DOHH2 (cell line): ENCODE data around the gene EIF5A2.

ENCODE experiments used
- H3F3A ChIP-seq: fragments of 200-600 bp; sonication (generic), shearing (Covaris generic); 2 replicates; pipeline ENCODE4 v1.6.0; 2016; ENCODE audit warnings: antibody characterized with exemption, mild to moderate bottlenecking; ENCODE audit not compliant: control insufficient read depth, insufficient read depth
- H3K27ac ChIP-seq: fragments of 200-600 bp; sonication (generic); 2 replicates; pipeline ENCODE4 v1.5.1; 2014; ENCODE audit warnings: low read depth, mild to moderate bottlenecking, low read length, moderate library complexity
- H3K27me3 ChIP-seq: fragments of 200-600 bp; sonication (generic); 2 replicates; pipeline ENCODE4 v1.6.1; 2014; ENCODE audit warnings: mild to moderate bottlenecking, low read length, mixed read lengths; ENCODE audit not compliant: control insufficient read depth
- H3K36me3 ChIP-seq: fragments of 200-600 bp; sonication (generic); 2 replicates; pipeline ENCODE4 v1.6.1; 2014; ENCODE audit warnings: mild to moderate bottlenecking, low read length, moderate library complexity, mixed read lengths; ENCODE audit not compliant: control insufficient read depth
- H3K4me1 ChIP-seq: fragments of 200-600 bp; sonication (generic); 2 replicates; pipeline ENCODE4 v1.6.1; 2014; ENCODE audit warnings: mild to moderate bottlenecking, low read length, mixed read lengths; ENCODE audit not compliant: control insufficient read depth
- H3K4me2 ChIP-seq: fragments of 200-600 bp; sonication (generic); 2 replicates; pipeline ENCODE4 v1.6.0; 2014; ENCODE audit warnings: mild to moderate bottlenecking, low read length, moderate library complexity
- H3K4me3 ChIP-seq: fragments of 200-600 bp; sonication (generic); 2 replicates; pipeline ENCODE4 v1.5.1; 2014; ENCODE audit warnings: mild to moderate bottlenecking, low read length, mixed read lengths
- H3K79me2 ChIP-seq: fragments of 200-600 bp; sonication (generic); 2 replicates; pipeline ENCODE4 v1.6.1; 2014; ENCODE audit warnings: mild to moderate bottlenecking, low read length, mixed read lengths; ENCODE audit not compliant: control insufficient read depth
- H3K9me2 ChIP-seq: fragments of 200-600 bp; sonication (generic); replicated peaks from 2 replicates; pipeline ENCODE4 v1.6.1; 2014; ENCODE audit warnings: mild to moderate bottlenecking, low read length, mixed read lengths; ENCODE audit not compliant: control insufficient read depth
- H3K9me3 ChIP-seq: fragments of 200-600 bp; sonication (generic); 2 replicates; pipeline ENCODE4 v1.6.1; 2014; ENCODE audit warnings: antibody characterized with exemption, low read length, mixed read lengths; ENCODE audit not compliant: control insufficient read depth, insufficient read depth
- H4K20me1 ChIP-seq: fragments of 200-600 bp; sonication (generic); 2 replicates; pipeline ENCODE4 v1.6.0; 2014; ENCODE audit warnings: low read depth, mild to moderate bottlenecking, antibody characterized with exemption, low read length, moderate library complexity; ENCODE audit not compliant: control insufficient read depth, insufficient read depth
- CTCF ChIP-seq: fragments of 200-600 bp; sonication (generic); IDR thresholded peaks from one replicate; pipeline ENCODE4 v1.5.1; 2014; ENCODE audit warnings: antibody characterized with exemption, mild to moderate bottlenecking, low read depth, low read length; ENCODE audit not compliant: poor library complexity, severe bottlenecking
- EZH2phosphoT487 ChIP-seq: fragments of 200-600 bp; sonication (generic); IDR thresholded peaks from 2 replicates; pipeline ENCODE4 v1.6.1; 2017; ENCODE audit warnings: borderline replicate concordance, mild to moderate bottlenecking, antibody characterized with exemption, low read length, moderate library complexity, mixed read lengths

EIF5A2 gene

DNA sequence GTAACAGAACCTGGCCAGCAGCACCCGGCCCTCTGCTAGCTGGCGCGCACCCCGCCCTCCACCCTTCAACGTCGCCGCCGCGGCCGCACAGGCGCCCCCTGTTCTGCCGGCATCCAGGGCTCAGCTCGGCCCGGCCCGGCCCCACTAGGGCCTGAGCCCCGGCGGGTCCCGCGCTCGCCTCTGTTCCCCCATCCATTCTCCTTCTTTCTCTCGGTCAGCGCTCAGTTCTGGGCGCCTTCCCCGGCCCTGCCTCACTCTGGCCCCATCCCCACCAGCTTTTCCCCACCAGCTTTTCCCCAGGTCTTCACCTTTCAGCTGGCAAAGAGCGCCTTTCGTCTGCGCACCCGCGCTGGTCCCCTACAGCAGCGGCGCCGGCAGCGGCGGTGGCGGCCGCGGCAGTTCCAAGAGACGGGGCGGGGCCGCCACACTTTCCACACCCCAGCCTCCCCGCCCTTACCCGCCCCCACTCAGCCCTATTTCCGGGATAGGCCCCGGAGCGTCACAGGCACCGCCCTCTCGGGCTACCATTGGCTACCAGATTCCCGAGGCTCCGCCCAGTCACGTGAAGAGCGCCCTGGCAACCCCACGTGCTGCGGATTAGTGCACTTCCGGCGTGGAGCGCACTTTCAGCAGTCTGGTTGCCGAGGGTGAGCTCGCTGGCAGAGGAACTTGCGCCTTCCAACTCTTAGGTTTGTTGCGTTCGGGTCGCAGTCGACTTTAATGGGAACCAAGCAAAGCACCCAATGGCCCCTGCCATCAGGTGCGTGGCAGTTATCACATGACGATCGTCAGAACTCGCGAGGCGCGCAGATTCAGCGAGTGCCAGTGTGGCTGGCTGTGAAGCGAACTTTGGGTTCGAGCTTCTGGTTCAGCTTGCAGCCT is at the start of gene EIF5A2:
Gene EIF5A2, minus strand, starts transcription at position 403 of the 882 bp plus-strand sequence. CDS start 831 bp downstream, outside the sequence.
- TF ChIP-seq CTCF, result no peak
- TF ChIP-seq EZH2phosphoT487, result no peak

GRCh38 chr3:170956647-170957046 is 48.2 kb upstream of the EIF5A2 start:
- Histone ChIP-seq H3K27me3 (no peaks in the 10 kb centered on the region), H3K36me3 (no peaks in the 10 kb centered on the region), H3K4me2 (no peak overlapping the region), H3F3A (no peaks in the 10 kb centered on the region), H3K9me3 (no peaks in the 10 kb centered on the region), H3K79me2 (no peaks in the 10 kb centered on the region), H4K20me1 (no peaks in the 10 kb centered on the region), H3K9me2 (no peaks in the 10 kb centered on the region), H3K4me1 (no peaks in the 10 kb centered on the region), H3K27ac (no peak overlapping the region), H3K4me3 (no peak overlapping the region)
- no peak for TF ChIP-seq CTCF
- TF ChIP-seq EZH2phosphoT487, result no peak

More for the DNA sequence above, at the start of gene EIF5A2:
- Histone ChIP-seq H3K9me2 (no peaks in the 10 kb centered on the region), H3K27me3 (no peaks in the 10 kb centered on the region), H3K36me3 (no peaks in the 10 kb centered on the region), H3K27ac (no peak within 1 kb of the TSS), H3K9me3 (peaks cover 7% of the 10 kb centered on the region), H3K4me2 (peak within 1 kb of the TSS; percentile 62), H3K79me2 (peaks cover 4% of the 10 kb centered on the region; the same call in 1 of the 2 replicates), H3F3A (no peaks in the 10 kb centered on the region), H4K20me1 (no peaks in the 10 kb centered on the region), H3K4me3 (peak within 1 kb of the TSS; percentile 81), H3K4me1 (peaks cover 18% of the 10 kb centered on the region)

DNA sequence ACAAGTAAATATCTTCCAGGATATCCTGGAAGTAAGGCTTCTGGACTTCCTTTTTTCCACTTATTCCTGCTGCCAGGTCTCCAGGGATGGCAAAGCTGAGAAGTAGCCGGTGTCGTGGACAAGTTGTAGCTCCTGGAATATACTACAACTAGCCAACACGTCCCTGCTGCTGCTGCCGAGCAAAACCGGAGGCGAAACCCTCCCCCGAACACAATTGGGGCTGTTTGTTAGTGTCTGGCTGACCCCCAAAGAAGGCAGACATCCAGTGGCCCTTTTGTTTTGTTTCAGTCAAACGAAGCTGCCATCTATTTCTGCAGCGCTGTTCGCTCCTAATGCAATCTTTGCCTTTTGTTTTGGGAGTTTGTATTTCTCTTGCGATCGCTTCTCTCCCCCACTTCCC is 45.3 kb upstream of the EIF5A2 start:
- Histone ChIP-seq H3K27me3 (no peaks in the 10 kb centered on the region), H3K9me3 (no peaks in the 10 kb centered on the region), H3K79me2 (no peaks in the 10 kb centered on the region)

More for the DNA sequence above, 45.3 kb upstream of the EIF5A2 start:
- no peak overlapping the region for H3K27ac ChIP-seq
- no peaks in the 10 kb centered on the region for H3F3A ChIP-seq
- H3K36me3 ChIP-seq, result no peaks in the 10 kb centered on the region
- no peak overlapping the region for H3K4me3 ChIP-seq
- no peaks in the 10 kb centered on the region for H3K4me1 ChIP-seq
- no peak for TF ChIP-seq EZH2phosphoT487
- TF ChIP-seq CTCF, result no peak
- H4K20me1 ChIP-seq, result no peaks in the 10 kb centered on the region
- no peaks in the 10 kb centered on the region for H3K9me2 ChIP-seq
- H3K4me2 ChIP-seq, result no peak overlapping the region
